Measurements from ENCODE around the gene BRINP1. TPM values are rescaled to one million over a fixed set of nuclear protein-coding genes. Genes with fewer than 3 reads are reported as not detected.
A peak's percentile ranks its signal among the peaks of the same experiment; 100 is the strongest.

The BRINP1 gene
- not detected for total RNA-seq

GRCh38 chr9:119368681-119369581 is at the start of gene BRINP1:
Gene BRINP1, minus strand, starts transcription at chr9:119369435. Its CDS starts 56,080 bp downstream, at chr9:119313355.
- ATAC-seq (replicated peaks in 1 of 2) (no peak), DNase-seq (no peak)
- Mint-ChIP-seq H3K36me3 (ENCODE audit: insufficient read depth in 2 of 2) (peaks cover 9% of the 10 kb centered on the region in 2 donors), H3K9me3 (peaks cover 7 to 14% of the 10 kb centered on the region in 2 donors), H3K27me3 (ENCODE audit: low read depth) (peaks cover 30% of the 10 kb centered on the region), H3K27ac (no peak within 1 kb of the TSS), H3K4me3 (no peak within 1 kb of the TSS), H3K4me1 (ENCODE audit: low read depth) (no peaks in the 10 kb centered on the region)

GRCh38 chr9:119418721-119419120 is 49.5 kb upstream of the BRINP1 start:
- no peak for ATAC-seq (replicated peaks in 1 of 2)
- no peak for DNase-seq
- Mint-ChIP-seq H3K36me3 (ENCODE audit: insufficient read depth in 2 of 2) (no peaks in the 10 kb centered on the region), H3K27me3 (ENCODE audit: low read depth) (no peaks in the 10 kb centered on the region), H3K27ac (no peak overlapping the region), H3K4me1 (ENCODE audit: low read depth) (no peaks in the 10 kb centered on the region), H3K9me3 (no peaks in the 10 kb centered on the region), H3K4me3 (no peak overlapping the region)

GRCh38 chr9:119416793-119417192 is 47.6 kb upstream of the BRINP1 start:
- no peak for ATAC-seq (replicated peaks in 1 of 2)

GRCh38 chr9:119412399-119412798 is 43.2 kb upstream of the BRINP1 start:
- peaks cover 0 to 5% of the 10 kb centered on the region in 2 donors for H3K9me3 Mint-ChIP-seq
- DNase-seq (no peak), ATAC-seq (replicated peaks in 1 of 2) (no peak)
- no peaks in the 10 kb centered on the region for H3K27me3 Mint-ChIP-seq (ENCODE audit: low read depth)
- H3K4me1 Mint-ChIP-seq (ENCODE audit: low read depth), result no peaks in the 10 kb centered on the region
- H3K27ac Mint-ChIP-seq, result no peak overlapping the region
- no peaks in the 10 kb centered on the region for H3K36me3 Mint-ChIP-seq (ENCODE audit: insufficient read depth in 2 of 2)
- no peak overlapping the region for H3K4me3 Mint-ChIP-seq

More at GRCh38 chr9:119416793-119417192, 47.6 kb upstream of the BRINP1 start:
- H3K36me3 Mint-ChIP-seq (ENCODE audit: insufficient read depth in 2 of 2), result no peaks in the 10 kb centered on the region
- DNase-seq, result no peak
- H3K4me1 Mint-ChIP-seq (ENCODE audit: low read depth), result no peaks in the 10 kb centered on the region
- no peaks in the 10 kb centered on the region for H3K9me3 Mint-ChIP-seq
- H3K4me3 Mint-ChIP-seq, result no peak overlapping the region
- no peaks in the 10 kb centered on the region for H3K27me3 Mint-ChIP-seq (ENCODE audit: low read depth)
- H3K27ac Mint-ChIP-seq, result no peak overlapping the region

GRCh38 chr9:119409552-119409951 is 40.3 kb upstream of the BRINP1 start:
- Mint-ChIP-seq H3K27me3 (ENCODE audit: low read depth) (no peaks in the 10 kb centered on the region), H3K36me3 (ENCODE audit: insufficient read depth in 2 of 2) (no peaks in the 10 kb centered on the region), H3K4me3 (no peak overlapping the region), H3K9me3 (peaks cover 0 to 11% of the 10 kb centered on the region in 2 donors), H3K4me1 (ENCODE audit: low read depth) (no peaks in the 10 kb centered on the region), H3K27ac (no peak overlapping the region)
- ATAC-seq (replicated peaks in 1 of 2) (no peak), DNase-seq (no peak)

GRCh38 chr9:119400606-119401005 is 31.4 kb upstream of the BRINP1 start:
- Mint-ChIP-seq H3K27ac (no peak overlapping the region), H3K4me3 (no peak overlapping the region), H3K36me3 (ENCODE audit: insufficient read depth in 2 of 2) (no peaks in the 10 kb centered on the region), H3K9me3 (peaks cover 9 to 10% of the 10 kb centered on the region in 2 donors), H3K4me1 (ENCODE audit: low read depth) (no peaks in the 10 kb centered on the region), H3K27me3 (ENCODE audit: low read depth) (no peaks in the 10 kb centered on the region)
- DNase-seq, result no peak
- ATAC-seq (replicated peaks in 1 of 2), result no peak

GRCh38 chr9:119398350-119398749 is 29.1 kb upstream of the BRINP1 start:
- no peak overlapping the region for H3K4me3 Mint-ChIP-seq
- no peak for ATAC-seq (replicated peaks in 1 of 2)
- H3K9me3 Mint-ChIP-seq, result peaks cover 5 to 6% of the 10 kb centered on the region in 2 donors
- no peaks in the 10 kb centered on the region for H3K4me1 Mint-ChIP-seq (ENCODE audit: low read depth)
- no peak for DNase-seq
- H3K27ac Mint-ChIP-seq, result no peak overlapping the region
- no peaks in the 10 kb centered on the region for H3K36me3 Mint-ChIP-seq (ENCODE audit: insufficient read depth in 2 of 2)
- H3K27me3 Mint-ChIP-seq (ENCODE audit: low read depth), result no peaks in the 10 kb centered on the region

GRCh38 chr9:119391878-119392277 is 22.6 kb upstream of the BRINP1 start:
- peaks cover 0 to 2% of the 10 kb centered on the region in 2 donors for H3K9me3 Mint-ChIP-seq
- H3K27me3 Mint-ChIP-seq (ENCODE audit: low read depth), result no peaks in the 10 kb centered on the region
- no peak for DNase-seq
- no peak overlapping the region for H3K4me3 Mint-ChIP-seq
- H3K4me1 Mint-ChIP-seq (ENCODE audit: low read depth), result no peaks in the 10 kb centered on the region
- H3K36me3 Mint-ChIP-seq (ENCODE audit: insufficient read depth in 2 of 2), result no peaks in the 10 kb centered on the region
- H3K27ac Mint-ChIP-seq, result no peak overlapping the region
- no peak for ATAC-seq (replicated peaks in 1 of 2)

- Mint-ChIP-seq H3K36me3 (ENCODE audit: insufficient read depth in 2 of 2) (peaks cover 3 to 4% of the 10 kb centered on the region in 2 donors), H3K27ac (no peak overlapping the region), H3K4me3 (no peak overlapping the region), H3K4me1 (ENCODE audit: low read depth) (no peaks in the 10 kb centered on the region), H3K9me3 (peaks cover 7 to 12% of the 10 kb centered on the region in 2 donors), H3K27me3 (ENCODE audit: low read depth) (peaks cover 7% of the 10 kb centered on the region)
- no peak for ATAC-seq (replicated peaks in 1 of 2)
- DNase-seq, result no peak
Observed at GRCh38 chr9:119375892-119376291, 6.7 kb upstream of the BRINP1 start.

- H3K27me3 Mint-ChIP-seq (ENCODE audit: low read depth), result peaks cover 23% of the 10 kb centered on the region
- ATAC-seq (replicated peaks in 1 of 2), result no peak
Observed at GRCh38 chr9:119372951-119373350, 3.7 kb upstream of the BRINP1 start.

GRCh38 chr9:119370816-119371215 is 1.6 kb upstream of the BRINP1 start:
- Mint-ChIP-seq H3K27ac (no peak overlapping the region), H3K36me3 (ENCODE audit: insufficient read depth in 2 of 2) (peaks cover 9% of the 10 kb centered on the region in 2 donors), H3K4me3 (no peak overlapping the region), H3K4me1 (ENCODE audit: low read depth) (no peaks in the 10 kb centered on the region), H3K27me3 (ENCODE audit: low read depth) (peaks cover 30% of the 10 kb centered on the region), H3K9me3 (peaks cover 10 to 12% of the 10 kb centered on the region in 2 donors)
- ATAC-seq (replicated peaks in 1 of 2), result no peak
- DNase-seq, result peak in 1 of 2 donors; percentile 5

More at GRCh38 chr9:119372951-119373350, 3.7 kb upstream of the BRINP1 start:
- peaks cover 5 to 9% of the 10 kb centered on the region in 2 donors for H3K36me3 Mint-ChIP-seq (ENCODE audit: insufficient read depth in 2 of 2)
- H3K27ac Mint-ChIP-seq, result no peak overlapping the region
- no peak for DNase-seq
- no peaks in the 10 kb centered on the region for H3K4me1 Mint-ChIP-seq (ENCODE audit: low read depth)
- H3K4me3 Mint-ChIP-seq, result no peak overlapping the region
- peaks cover 13% of the 10 kb centered on the region in 2 donors for H3K9me3 Mint-ChIP-seq

GRCh38 chr9:119369680-119370366 is 588 bp upstream of the BRINP1 start:
- no peak overlapping the region for H3K4me3 Mint-ChIP-seq
- no peak for DNase-seq
- H3K27me3 Mint-ChIP-seq (ENCODE audit: low read depth), result peaks cover 30% of the 10 kb centered on the region
- H3K27ac Mint-ChIP-seq, result no peak overlapping the region
- peaks cover 9 to 12% of the 10 kb centered on the region in 2 donors for H3K9me3 Mint-ChIP-seq
- no peaks in the 10 kb centered on the region for H3K4me1 Mint-ChIP-seq (ENCODE audit: low read depth)
- ATAC-seq (replicated peaks in 1 of 2), result no peak
- H3K36me3 Mint-ChIP-seq (ENCODE audit: insufficient read depth in 2 of 2), result peaks cover 9% of the 10 kb centered on the region in 2 donors

GRCh38 chr9:119368179-119368578 is 1.1 kb downstream of the BRINP1 start:
- no peaks in the 10 kb centered on the region for H3K4me1 Mint-ChIP-seq (ENCODE audit: low read depth)
- no peak overlapping the region for H3K4me3 Mint-ChIP-seq
- DNase-seq, result no peak
- H3K27ac Mint-ChIP-seq, result no peak overlapping the region
- peaks cover 30% of the 10 kb centered on the region for H3K27me3 Mint-ChIP-seq (ENCODE audit: low read depth)
- H3K9me3 Mint-ChIP-seq, result peaks cover 7 to 14% of the 10 kb centered on the region in 2 donors
- peaks cover 9% of the 10 kb centered on the region in 2 donors for H3K36me3 Mint-ChIP-seq (ENCODE audit: insufficient read depth in 2 of 2)
- no peak for ATAC-seq (replicated peaks in 1 of 2)
